Body of pancreas (tissue), 4 donors: Measurements from ENCODE around the gene REXO4.

Source experiments
- CTCF ChIP-seq, 7 experiments: fragments of 450-650 bp in 4 of 7; fragments of 200-600 bp in 3 of 7; sonication (generic) in 3 of 7; IDR thresholded peaks; one replicate each; pipeline ENCODE4 v1.5.1; 2016 to 2019; ENCODE audit warnings: antibody characterized with exemption in 7 of 7
- POLR2A ChIP-seq, 3 donors: fragments of 450-650 bp; IDR thresholded peaks; one replicate each; pipeline ENCODE4 v1.6.1; 2016; ENCODE audit warnings: antibody characterized with exemption in 3 of 3, mild to moderate bottlenecking in 2 of 3

GRCh38 chr9:133421615-133422542 is 4.1 kb upstream of the REXO4 start, which contains the start of gene ADAMTS13:
- TF ChIP-seq POLR2A (IDR thresholded peaks at IDR 0.05) (no peak), CTCF (IDR thresholded peaks at IDR 0.05) (no peak)
